Naive thymus-derived CD4-positive, alpha-beta T cell (primary cell): ENCODE results near the gene TMEM169. TPM values are rescaled to one million over a fixed set of nuclear protein-coding genes. Genes with fewer than 3 reads are reported as not detected.

Experiments used
- ATAC-seq: fragments of 150-1000 bp; cut with Tn5 transposase; 2 replicates; pipeline ENCODE4 v1.10.0; 2021; ENCODE audit warnings: mild to moderate bottlenecking, moderate library complexity
- CTCF ChIA-PET: fragments of 350-600 bp; sonication (Branson Sonifier 250); formaldehyde crosslinking; loops from one replicate; lab custom pipeline; 2021; ENCODE audit warnings: antibody characterized with exemption; lab: Charles Lee
- POLR2A ChIA-PET: fragments of 350-600 bp; sonication (Branson Sonifier 250); formaldehyde crosslinking; loops from one replicate; lab custom pipeline; 2021; ENCODE audit warnings: antibody characterized with exemption, inconsistent platforms; lab: Charles Lee
- DNase-seq, 9 donors: peaks; one replicate each; pipeline versions ENCODE4 v3.0.0 to v3.0.0-alpha.2; 2020 to 2022; ENCODE audit warnings: mixed read lengths in 1 of 9
- H3K27ac ChIP-seq: one replicate; pipeline ENCODE4 v1.7.0; 2013; ENCODE audit warnings: mild to moderate bottlenecking, low read depth, low read length, moderate library complexity
- H3K27me3 ChIP-seq, 2 donors: one replicate each; pipeline ENCODE4 v1.7.0; 2013; ENCODE audit warnings: low read length in 2 of 2, mild to moderate bottlenecking in 2 of 2, moderate library complexity in 2 of 2; ENCODE audit not compliant: control insufficient read depth in 2 of 2, insufficient read depth in 2 of 2
- H3K36me3 ChIP-seq, 3 experiments: 1 replicate in 2 of 3; 2 replicates in 1 of 3; pipeline ENCODE4 v1.7.0; 2013; ENCODE audit warnings: low read length in 3 of 3, mild to moderate bottlenecking in 3 of 3, moderate library complexity in 1 of 3; ENCODE audit not compliant: insufficient read depth in 3 of 3, control insufficient read depth in 2 of 3
- H3K4me1 ChIP-seq, 2 donors: one replicate each; pipeline ENCODE4 v1.7.0; 2013; ENCODE audit warnings: low read length in 2 of 2, mild to moderate bottlenecking in 2 of 2, moderate library complexity in 1 of 2; ENCODE audit not compliant: control insufficient read depth in 2 of 2, insufficient read depth in 2 of 2
- H3K4me3 ChIP-seq: 2 replicates; pipeline ENCODE4 v1.7.0; 2013; ENCODE audit warnings: mild to moderate bottlenecking, low read length
- H3K9me3 ChIP-seq, 3 experiments: 1 replicate in 2 of 3; 2 replicates in 1 of 3; pipeline ENCODE4 v1.7.0; 2013; ENCODE audit warnings: low read length in 3 of 3; ENCODE audit not compliant: control insufficient read depth in 2 of 3
- H3K27ac Mint-ChIP-seq, 9 donors: one replicate each; pipeline ENCODE4 v1.8.0; 2020 to 2022; ENCODE audit warnings: mixed read lengths in 9 of 9, mild to moderate bottlenecking in 8 of 9, moderate library complexity in 5 of 9, inconsistent platforms in 2 of 9
- H3K27me3 Mint-ChIP-seq, 5 donors: one replicate each; pipeline ENCODE4 v1.8.0; 2021 to 2022; ENCODE audit warnings: mixed read lengths in 5 of 5, mild to moderate bottlenecking in 1 of 5
- H3K36me3 Mint-ChIP-seq, 5 donors: one replicate each; pipeline ENCODE4 v1.8.0; 2020 to 2022; ENCODE audit warnings: mixed read lengths in 5 of 5, mild to moderate bottlenecking in 3 of 5, inconsistent platforms in 1 of 5
- H3K4me1 Mint-ChIP-seq, 7 donors: one replicate each; pipeline ENCODE4 v1.8.0; 2020 to 2022; ENCODE audit warnings: mixed read lengths in 7 of 7, mild to moderate bottlenecking in 3 of 7, inconsistent platforms in 1 of 7
- H3K4me3 Mint-ChIP-seq, 10 donors: one replicate each; pipeline ENCODE4 v1.8.0; 2020 to 2022; ENCODE audit warnings: mild to moderate bottlenecking in 10 of 10, mixed read lengths in 10 of 10, moderate library complexity in 6 of 10, inconsistent platforms in 2 of 10
- H3K9me3 Mint-ChIP-seq, 11 donors: one replicate each; pipeline ENCODE4 v1.8.0; 2020 to 2022; ENCODE audit warnings: mixed read lengths in 11 of 11, mild to moderate bottlenecking in 4 of 11, inconsistent platforms in 1 of 11, moderate library complexity in 1 of 11
- intact Hi-C, 2 donors: fragments of 100-400 bp; cut with micrococcal nuclease; formaldehyde crosslinking; loops; one replicate each; pipeline ENCODE4 v1.15.1; 2023
- polyA plus RNA-seq, 2 donors: library from polyadenylated mRNA; unstranded; fragments of 300-500 nt; fragmentation: Illumina TruSeq; gene quantifications; one replicate each; pipeline ENCODE4 v1.2.3, GENCODE V29; 2021
- total RNA-seq, 6 experiments: library from RNA in 5 of 6; stranded (reverse) in 5 of 6; gene quantifications; 1 replicate in 5 of 6; 2 replicates in 1 of 6; pipeline ENCODE4 v1.2.3 and lab custom pipeline; 2021 to 2026

Gene TMEM169
- total and polyA plus RNA-seq, 7 experiments from 2014 or later, result 2.0 to 5.1 (median 3.7) TPM

DNA sequence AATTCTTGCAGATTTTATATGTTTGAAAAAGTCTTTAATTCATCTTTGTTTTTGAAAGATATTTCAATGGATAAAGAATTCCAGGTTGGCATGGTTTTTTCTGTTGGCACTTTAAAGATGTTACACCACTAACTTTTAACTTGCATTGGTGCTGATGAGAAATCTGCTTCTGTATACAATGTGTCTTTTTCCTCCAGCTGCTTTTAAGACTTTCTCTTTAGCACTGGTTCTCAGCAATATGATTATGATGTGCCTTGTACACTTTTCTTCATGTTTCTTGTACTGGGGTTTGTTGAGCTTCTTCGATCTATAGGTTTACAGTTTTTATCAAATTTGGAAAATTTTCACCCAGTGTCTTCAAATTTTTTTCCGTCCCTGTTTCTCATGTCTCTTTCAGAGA, 29.3 kb upstream of the TMEM169 start:
- intact Hi-C loops, result no loop called here
- ChIA-PET CTCF (interaction anchor here (0.6 to 1.3 kb wide), 2 partner anchors 10 to 17 kb away, joined by 3 read pairs; no protein-coding TSS in a partner anchor), POLR2A (no interaction called here)
- Mint-ChIP-seq H3K4me1 (peaks cover 2 to 19% (median 15%) of the 10 kb centered on the region in 7 donors), H3K4me3 (no peak overlapping the region), H3K27ac (no peak overlapping the region), H3K27me3 (no peaks in the 10 kb centered on the region), H3K36me3 (peaks cover 8 to 30% (median 25%) of the 10 kb centered on the region in 5 donors), H3K9me3 (no peaks in the 10 kb centered on the region)
- DNase-seq (no peak), ATAC-seq (no peak)
- Histone ChIP-seq H3K9me3 (no peaks in the 10 kb centered on the region), H3K4me1 (peaks cover 7 to 8% of the 10 kb centered on the region in 2 donors), H3K27ac (no peak overlapping the region), H3K36me3 (peaks cover 0 to 18% (median 0%) of the 10 kb centered on the region in 3 experiments), H3K27me3 (no peaks in the 10 kb centered on the region), H3K4me3 (no peak overlapping the region)

DNA sequence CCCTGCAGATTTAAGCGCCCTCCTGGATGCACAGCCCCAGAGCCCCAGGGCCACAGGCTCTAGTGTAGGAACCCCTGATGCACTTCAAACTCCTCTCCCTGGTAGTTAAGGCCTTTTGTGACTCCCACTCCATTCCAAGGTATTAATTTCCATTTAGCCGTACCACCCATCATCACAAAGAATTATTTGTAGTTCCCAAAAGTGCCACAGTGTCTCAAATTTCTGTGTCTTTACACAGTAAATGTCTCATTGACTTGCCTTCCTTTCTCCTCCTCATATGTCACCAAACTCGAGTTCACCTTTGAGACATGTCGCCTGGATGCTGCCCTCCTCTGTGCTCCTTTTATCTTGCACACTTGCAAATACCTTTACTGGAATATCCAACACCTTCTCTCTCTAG, 26.0 kb upstream of the TMEM169 start:
- CTCF ChIA-PET, result interaction anchor here (0.6 kb wide), 1 partner anchor 759 kb away, joined by 4 read pairs; no protein-coding TSS in a partner anchor
- H3K27me3 Mint-ChIP-seq, result no peaks in the 10 kb centered on the region

DNA sequence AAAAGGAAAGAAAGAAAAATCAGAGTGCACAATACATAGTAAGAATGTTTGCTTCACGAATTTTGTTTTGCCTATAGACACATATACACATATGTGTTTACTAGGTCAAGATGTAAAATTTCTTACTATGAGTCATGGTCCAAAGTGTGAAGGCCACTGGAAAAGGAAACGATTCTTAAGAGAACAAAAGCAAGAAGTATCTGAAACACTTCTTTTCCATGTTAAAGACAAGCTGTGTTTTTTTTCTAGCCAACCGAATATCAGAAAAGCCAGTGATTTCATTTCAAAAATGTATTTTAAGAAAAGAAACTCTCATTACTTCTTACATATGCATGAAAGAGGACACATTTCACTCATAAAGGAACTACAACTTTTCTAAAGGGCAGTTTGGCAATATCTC, 25.0 kb upstream of the TMEM169 start:
- no peaks in the 10 kb centered on the region for H3K27me3 Mint-ChIP-seq
- H3K27me3 ChIP-seq, result no peaks in the 10 kb centered on the region
- no peaks in the 10 kb centered on the region for H3K36me3 ChIP-seq
- peak overlapping the region; percentile 83 to 100 (median 97) for H3K27ac Mint-ChIP-seq
- ChIA-PET CTCF (interaction anchor here (0.6 kb wide), 1 partner anchor 47 kb away, joined by 3 read pairs; no protein-coding TSS in a partner anchor), POLR2A (interaction anchor here (3.5 kb wide), 1 partner anchor 27 kb away, joined by 10 read pairs; no protein-coding TSS in a partner anchor)
- H3K4me3 Mint-ChIP-seq, result peak overlapping the region in 5 of 10 donors; percentile 12 to 76 (median 17)
- ATAC-seq, result no peak
- peaks cover 8 to 42% (median 37%) of the 10 kb centered on the region in 7 donors for H3K4me1 Mint-ChIP-seq
- H3K9me3 Mint-ChIP-seq, result no peaks in the 10 kb centered on the region
- peaks cover 16 to 22% of the 10 kb centered on the region in 2 donors for H3K4me1 ChIP-seq
- DNase-seq, result no peak
- peak overlapping the region; percentile 83 for H3K27ac ChIP-seq
- intact Hi-C loops, result no loop called here
- H3K36me3 Mint-ChIP-seq, result peaks cover 5 to 27% (median 24%) of the 10 kb centered on the region in 5 donors
- H3K9me3 ChIP-seq, result no peaks in the 10 kb centered on the region
- H3K4me3 ChIP-seq, result no peak overlapping the region

More for the DNA sequence above, 26.0 kb upstream of the TMEM169 start:
- Mint-ChIP-seq H3K4me1 (peaks cover 8 to 42% (median 37%) of the 10 kb centered on the region in 7 donors), H3K9me3 (no peaks in the 10 kb centered on the region), H3K27ac (peak overlapping the region in 7 of 9 donors; percentile 43 to 99 (median 68)), H3K36me3 (peaks cover 5 to 30% (median 22%) of the 10 kb centered on the region in 5 donors), H3K4me3 (no peak overlapping the region)
- peaks cover 16 to 22% of the 10 kb centered on the region in 2 donors for H3K4me1 ChIP-seq
- no peak overlapping the region for H3K27ac ChIP-seq
- ATAC-seq, result no peak
- intact Hi-C loops, result no loop called here
- no peaks in the 10 kb centered on the region for H3K36me3 ChIP-seq
- POLR2A ChIA-PET, result interaction anchor here (0.9 kb wide), 1 partner anchor 26 kb away, joined by 3 read pairs; the partner anchor contains the start of genes PECR and TMEM169
- no peak for DNase-seq
- H3K27me3 ChIP-seq, result no peaks in the 10 kb centered on the region
- H3K4me3 ChIP-seq, result no peak overlapping the region
- no peaks in the 10 kb centered on the region for H3K9me3 ChIP-seq

DNA sequence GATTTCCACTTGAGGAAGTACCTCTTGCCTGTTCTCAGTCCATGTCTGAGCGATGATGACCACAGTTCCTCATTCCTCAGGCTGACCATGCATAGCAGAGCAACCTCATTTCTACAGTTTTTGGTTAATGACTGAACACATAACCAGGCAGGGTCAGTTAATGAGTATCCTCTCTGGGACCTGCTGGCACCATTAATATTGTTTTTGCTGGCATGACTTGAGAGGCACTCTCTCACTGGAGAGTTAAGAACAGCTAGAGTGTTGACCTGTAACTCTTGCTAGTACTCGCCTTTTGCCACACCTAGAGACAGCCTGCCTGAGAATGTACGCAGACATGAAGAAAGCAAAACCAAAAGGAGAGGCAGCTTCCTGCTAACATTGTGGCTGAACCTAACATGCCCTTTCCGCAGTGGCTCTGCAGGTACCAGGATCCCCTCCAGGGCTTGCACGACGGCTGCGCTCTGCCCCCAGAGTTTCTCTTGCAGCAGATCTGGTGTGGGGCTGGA, 24.0 kb upstream of the TMEM169 start:
- H3K36me3 Mint-ChIP-seq, result peaks cover 5 to 28% (median 25%) of the 10 kb centered on the region in 5 donors
- H3K4me3 Mint-ChIP-seq, result peak overlapping the region; percentile 63 to 87 (median 84)
- ATAC-seq (peak; percentile 96), DNase-seq (peak in 8 of 9 donors; percentile 48 to 76 (median 67))
- Histone ChIP-seq H3K27ac (peak overlapping the region; percentile 83), H3K4me1 (peaks cover 16 to 22% of the 10 kb centered on the region in 2 donors), H3K4me3 (peak overlapping the region; percentile 49), H3K36me3 (no peaks in the 10 kb centered on the region), H3K27me3 (no peaks in the 10 kb centered on the region), H3K9me3 (no peaks in the 10 kb centered on the region)
- H3K27me3 Mint-ChIP-seq, result no peaks in the 10 kb centered on the region
- POLR2A ChIA-PET, result interaction anchor here (0.7 to 3.5 kb wide), 9 partner anchors 12 to 371 kb away, joined by 3 to 34 read pairs (median 4); partner anchors contain the start of genes PECR, TMEM169 and XRCC5
- intact Hi-C loops, result loop anchor here (1.0 to 2.0 kb wide), 8 partner anchors 23 to 441 kb away; partner anchors contain the start of genes XRCC5 (in 2 of the 2), PECR (in 1 of the 2), RPL37A (in 1 of the 2) and SMARCAL1 (in 1 of the 2)
- no peaks in the 10 kb centered on the region for H3K9me3 Mint-ChIP-seq
- H3K4me1 Mint-ChIP-seq, result peaks cover 8 to 42% (median 37%) of the 10 kb centered on the region in 7 donors
- CTCF ChIA-PET, result interaction anchor here (0.5 to 2.5 kb wide), 5 partner anchors 9 to 83 kb away, joined by 3 to 13 read pairs (median 6); no protein-coding TSS in a partner anchor
- H3K27ac Mint-ChIP-seq, result peak overlapping the region; percentile 94 to 100 (median 98)

DNA sequence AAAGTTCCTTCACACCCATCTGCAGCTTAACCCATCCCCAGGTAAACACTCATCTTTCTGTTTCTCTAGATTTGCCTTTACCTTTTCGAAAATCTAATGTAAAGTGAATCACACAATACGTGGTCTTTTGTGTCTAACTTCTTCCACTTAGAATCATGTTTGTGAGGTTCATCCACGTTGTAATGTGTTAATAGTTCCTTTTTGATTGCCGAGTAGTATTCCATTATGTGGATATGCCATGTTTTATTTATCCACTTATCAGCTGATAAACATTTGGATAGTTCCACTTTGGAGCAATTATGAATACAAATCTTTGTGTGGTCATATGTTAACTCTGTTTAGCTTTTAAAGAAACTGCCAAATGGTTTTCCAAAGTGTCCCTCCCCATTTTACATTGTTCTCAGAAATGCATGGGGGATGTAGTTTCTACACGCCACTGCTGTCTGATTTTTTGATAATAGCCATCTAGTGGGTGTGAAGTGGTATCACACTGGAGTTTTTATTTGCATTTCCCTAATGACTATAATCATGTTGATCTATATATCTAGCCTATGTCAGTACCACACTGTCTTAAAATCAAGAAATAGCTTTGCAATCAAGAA, 22.4 kb upstream of the TMEM169 start:
- intact Hi-C loops, result loop anchor here in 1 of 2 donors (2.0 kb wide), 2 partner anchors 345 to 439 kb away; partner anchors contain the start of gene RPL37A
- peak in 1 of 9 donors; percentile 12 for DNase-seq
- peaks cover 16 to 22% of the 10 kb centered on the region in 2 donors for H3K4me1 ChIP-seq
- H3K4me3 Mint-ChIP-seq, result peak overlapping the region in 3 of 10 donors; percentile 9 to 73 (median 38)
- no peaks in the 10 kb centered on the region for H3K9me3 ChIP-seq
- H3K27me3 Mint-ChIP-seq, result no peaks in the 10 kb centered on the region
- H3K4me1 Mint-ChIP-seq, result peaks cover 8 to 42% (median 37%) of the 10 kb centered on the region in 7 donors
- no peak overlapping the region for H3K27ac ChIP-seq
- no peak overlapping the region for H3K4me3 ChIP-seq
- ChIA-PET CTCF (interaction anchor here (0.6 to 2.5 kb wide), 8 partner anchors 17 to 81 kb away, joined by 3 to 13 read pairs (median 4); no protein-coding TSS in a partner anchor), POLR2A (interaction anchor here (1.2 to 3.5 kb wide), 5 partner anchors 11 to 50 kb away, joined by 3 to 34 read pairs (median 9); partner anchors contain the start of genes PECR, TMEM169 and XRCC5)
- H3K36me3 Mint-ChIP-seq, result peaks cover 5 to 27% (median 25%) of the 10 kb centered on the region in 5 donors
- H3K27me3 ChIP-seq, result no peaks in the 10 kb centered on the region
- no peak for ATAC-seq
- no peaks in the 10 kb centered on the region for H3K9me3 Mint-ChIP-seq
- peaks cover 0 to 6% (median 0%) of the 10 kb centered on the region in 3 experiments for H3K36me3 ChIP-seq
- H3K27ac Mint-ChIP-seq, result peak overlapping the region in 8 of 9 donors; percentile 46 to 99 (median 96)
